ENCODE data around the gene TP53I13.
A peak's percentile ranks its signal among the peaks of the same experiment; 100 is the strongest.

Gene TP53I13

GRCh38 chr17:29581583-29582253, 13.2 kb downstream of the TP53I13 start:
- DNase-seq (ENCODE audit: low spot score): no peak

- no peak for DNase-seq (ENCODE audit: low spot score)
These were observed 13.8 kb downstream of the TP53I13 start for GRCh38 chr17:29582254-29582765.

GRCh38 chr17:29582772-29583171, 14.3 kb downstream of the TP53I13 start:
- DNase-seq (ENCODE audit: low spot score): no peak

- DNase-seq (ENCODE audit: low spot score): no peak
These were observed 15.1 kb downstream of the TP53I13 start for GRCh38 chr17:29583324-29584248.

GRCh38 chr17:29584452-29585079, 16.1 kb downstream of the TP53I13 start:
- no peak for DNase-seq (ENCODE audit: low spot score)

- DNase-seq (ENCODE audit: low spot score): no peak
These were observed 16.7 kb downstream of the TP53I13 start for GRCh38 chr17:29585080-29585751.

- peak; percentile 34 for DNase-seq (ENCODE audit: low spot score)
These were observed 18.4 kb downstream of the TP53I13 start for GRCh38 chr17:29586676-29587469.

- DNase-seq (ENCODE audit: low spot score): no peak
These were observed 19.1 kb downstream of the TP53I13 start for GRCh38 chr17:29587591-29587990.

- peak; percentile 30 for DNase-seq (ENCODE audit: low spot score)
These were observed 19.6 kb downstream of the TP53I13 start for GRCh38 chr17:29588017-29588561.

GRCh38 chr17:29588562-29589411, 20.3 kb downstream of the TP53I13 start:
- peak; percentile 49 for DNase-seq (ENCODE audit: low spot score)

GRCh38 chr17:29589524-29590410, 21.3 kb downstream of the TP53I13 start, which contains the start of gene GIT1:
Gene GIT1 (minus strand): TSS chr17:29589648. CDS start chr17:29589378, 270 bp downstream.
- DNase-seq (ENCODE audit: low spot score): peak; percentile 90

- peak; percentile 44 for DNase-seq (ENCODE audit: low spot score)
These were observed 22.1 kb downstream of the TP53I13 start for GRCh38 chr17:29590411-29591145.

GRCh38 chr17:29591146-29591736, 22.7 kb downstream of the TP53I13 start:
- peak; percentile 76 for DNase-seq (ENCODE audit: low spot score)

- peak; percentile 87 for DNase-seq (ENCODE audit: low spot score)
These were observed 23.5 kb downstream of the TP53I13 start for GRCh38 chr17:29591737-29592608.

GRCh38 chr17:29592850-29593551, 24.5 kb downstream of the TP53I13 start, which contains the start of gene ANKRD13B:
Gene ANKRD13B (plus strand): TSS chr17:29593132. CDS start chr17:29593622, 490 bp downstream.
- DNase-seq (ENCODE audit: low spot score): peak; percentile 27

Measured in kidney tubule cell (primary cell).